Nucleus accumbens (tissue), 56 donors: ENCODE results near the gene TAS1R3.
A peak's percentile ranks its signal among the peaks of the same experiment; 100 is the strongest.

Source experiments
- DNase-seq, 56 donors: peaks; one replicate each; lab custom pipeline; 2025; lab: John Stamatoyannopoulos, UW

TAS1R3 gene

GRCh38 chr1:1320666-1321448 lies 10.2 kb upstream of the TAS1R3 start:
- no peak for DNase-seq

GRCh38 chr1:1321477-1321876 lies 9.6 kb upstream of the TAS1R3 start:
- DNase-seq: no peak

GRCh38 chr1:1322418-1322817 lies 8.7 kb upstream of the TAS1R3 start:
- DNase-seq: no peak

- no peak for DNase-seq
Measured at GRCh38 chr1:1322952-1323351, 8.1 kb upstream of the TAS1R3 start.

- DNase-seq: no peak
Measured at GRCh38 chr1:1324084-1324523, 7.0 kb upstream of the TAS1R3 start.

DNA sequence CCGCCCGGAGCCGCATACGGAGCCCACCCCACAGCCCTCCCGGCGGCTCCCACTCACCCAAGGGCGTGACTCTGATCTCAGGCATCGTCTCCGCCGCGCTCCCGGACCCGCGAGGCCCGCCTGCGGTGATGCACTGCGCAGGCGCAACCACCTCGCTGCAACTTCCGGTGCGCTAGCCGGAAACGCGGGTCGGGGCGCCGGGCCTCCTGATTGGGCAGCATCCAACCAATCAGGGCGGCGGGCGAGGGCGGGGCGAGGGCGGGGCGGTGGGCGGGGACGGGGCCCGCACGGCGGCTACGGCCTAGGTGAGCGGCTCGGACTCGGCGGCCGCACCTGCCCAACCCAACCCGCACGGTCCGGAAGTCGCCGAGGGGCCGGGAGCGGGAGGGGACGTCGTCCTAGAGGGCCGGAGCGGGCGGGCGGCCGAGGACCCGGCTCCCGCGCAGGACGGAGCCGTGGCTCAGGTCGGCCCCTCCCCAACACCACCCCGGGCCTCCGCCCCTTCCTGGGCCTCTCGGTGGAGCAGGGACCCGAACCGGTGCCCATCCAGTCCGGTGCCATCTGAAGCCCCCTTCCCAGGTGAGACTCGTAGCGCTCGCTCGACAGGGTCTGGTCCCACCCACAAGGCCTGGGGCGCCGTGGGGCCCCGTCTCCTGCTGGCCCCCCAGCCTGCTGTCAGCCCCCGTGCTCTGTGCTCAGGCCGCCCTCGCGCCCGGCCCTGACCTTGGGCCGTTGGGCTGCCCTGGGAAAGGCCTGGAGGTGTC lies 6.4 kb upstream of the TAS1R3 start, which contains the start of the genes CPTP and INTS11:
Gene CPTP, plus strand, starts transcription at position 279 of the 764 bp plus-strand sequence. CDS start 2,109 bp downstream, outside the sequence.
Gene INTS11, minus strand, starts transcription at position 137 of the 764 bp plus-strand sequence. Its CDS starts 52 bp downstream, at position 85.
- DNase-seq: peak in 54 of 56 donors; percentile 63 to 94 (median 84)

DNA sequence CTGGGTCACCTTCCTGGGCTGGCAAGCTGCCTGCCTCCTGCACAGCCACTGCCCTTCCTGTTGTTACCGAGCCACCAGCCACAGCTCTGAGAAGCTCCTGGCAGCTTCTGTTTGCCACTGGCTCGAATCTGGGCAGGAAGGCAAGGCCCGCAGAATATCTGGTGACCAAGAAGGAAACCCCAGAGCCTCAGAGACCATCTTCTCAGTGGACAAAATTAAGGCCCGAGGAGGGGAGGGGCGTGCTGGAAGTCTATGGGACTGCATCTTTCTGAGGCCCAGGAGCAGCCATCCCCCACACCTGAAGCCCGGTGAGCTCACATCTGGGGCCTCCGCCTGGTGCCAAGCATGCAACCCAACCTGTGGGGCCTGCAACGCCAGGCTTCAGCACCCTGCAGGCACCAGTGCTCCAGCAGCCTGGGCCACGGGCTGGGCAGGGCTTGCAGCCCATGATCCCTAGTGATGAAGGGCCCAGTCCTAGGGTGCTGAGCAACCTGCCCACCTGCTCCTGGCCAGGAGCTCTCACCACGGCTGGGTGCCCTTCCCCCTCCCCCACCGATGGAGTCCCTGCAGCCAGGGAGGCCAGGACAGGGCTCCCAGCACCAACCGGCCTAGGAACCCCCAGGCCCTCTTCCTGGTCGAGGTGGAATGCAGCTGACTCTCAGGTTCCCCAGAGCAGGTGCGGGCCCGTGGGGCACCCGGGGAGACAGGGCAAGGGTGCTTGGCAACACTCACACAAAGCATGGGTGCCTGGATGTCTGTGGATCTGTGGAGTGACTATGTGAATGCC lies 5.6 kb upstream of the TAS1R3 start:
- no peak for DNase-seq

DNA sequence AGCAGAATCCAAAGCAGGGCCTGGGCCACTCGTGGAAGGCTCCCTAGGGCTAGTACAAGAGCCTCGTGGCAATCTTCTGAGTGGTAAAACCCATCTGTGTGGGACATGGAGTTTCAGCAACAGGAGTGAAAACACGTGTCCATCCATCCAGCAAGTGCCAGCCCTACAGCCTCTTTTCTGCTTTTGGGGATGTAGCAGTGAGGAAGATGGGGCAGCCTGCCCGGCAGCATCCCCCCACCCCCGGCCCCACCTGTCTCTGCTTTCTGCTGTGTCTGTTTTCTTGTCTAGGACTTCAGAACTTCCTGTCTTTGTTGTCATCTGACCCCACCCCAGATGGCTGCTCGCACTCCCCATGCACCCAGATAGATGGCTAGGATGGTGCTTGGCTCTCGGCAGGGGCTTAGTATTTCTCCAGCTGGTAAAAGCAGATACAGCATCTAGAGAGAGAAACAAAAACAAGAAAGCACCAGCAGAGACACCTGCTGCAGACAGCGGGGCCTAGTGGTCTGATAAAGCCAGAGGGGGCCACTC lies 4.9 kb upstream of the TAS1R3 start:
- DNase-seq: no peak

- no peak for DNase-seq
Measured at GRCh38 chr1:1327291-1327690, 3.8 kb upstream of the TAS1R3 start.

DNA sequence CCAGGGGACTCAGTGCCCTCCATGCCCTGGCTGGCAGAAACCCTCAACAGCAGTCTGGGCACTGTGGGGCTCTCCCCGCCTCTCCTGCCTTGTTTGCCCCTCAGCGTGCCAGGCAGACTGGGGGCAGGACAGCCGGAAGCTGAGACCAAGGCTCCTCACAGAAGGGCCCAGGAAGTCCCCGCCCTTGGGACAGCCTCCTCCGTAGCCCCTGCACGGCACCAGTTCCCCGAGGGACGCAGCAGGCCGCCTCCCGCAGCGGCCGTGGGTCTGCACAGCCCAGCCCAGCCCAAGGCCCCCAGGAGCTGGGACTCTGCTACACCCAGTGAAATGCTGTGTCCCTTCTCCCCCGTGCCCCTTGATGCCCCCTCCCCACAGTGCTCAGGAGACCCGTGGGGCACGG lies 2.8 kb upstream of the TAS1R3 start:
- no peak for DNase-seq

GRCh38 chr1:1329304-1330210 lies 1.5 kb upstream of the TAS1R3 start:
- DNase-seq: no peak

DNA sequence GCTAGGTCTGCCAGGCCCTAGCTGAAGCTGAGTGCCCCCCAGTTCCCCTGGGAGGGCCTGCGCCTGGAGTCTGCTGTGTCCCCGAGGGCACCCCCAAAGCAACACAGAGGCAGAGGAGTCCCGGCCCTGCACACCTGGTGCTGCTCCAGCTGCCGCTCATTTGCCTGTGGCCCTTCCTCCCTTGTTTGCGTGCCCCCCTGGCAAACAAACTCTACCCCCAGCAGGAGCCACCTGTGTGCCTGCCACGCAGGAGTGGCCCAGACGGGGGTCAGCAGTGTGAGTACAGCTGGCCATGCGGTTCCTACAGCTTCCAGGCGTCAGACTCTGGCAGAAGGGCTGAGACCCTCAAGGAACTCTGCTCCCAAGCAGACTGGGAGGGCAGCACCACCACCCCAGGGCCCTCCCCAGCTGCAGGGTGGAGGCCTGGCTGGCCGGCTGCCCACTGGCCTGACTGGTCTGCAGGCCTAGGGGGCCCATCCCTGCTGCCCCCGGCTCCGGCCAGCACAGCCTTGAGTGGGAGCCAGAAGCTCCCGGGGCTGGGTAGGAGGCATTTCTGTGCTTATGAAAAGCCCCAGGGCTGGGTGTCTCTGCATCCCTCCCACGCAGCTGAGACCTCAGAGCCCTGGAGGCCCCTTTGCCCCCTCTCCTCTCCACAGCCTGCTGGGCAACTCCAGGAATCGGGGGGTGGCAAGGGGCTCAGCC lies 563 bp upstream of the TAS1R3 start:
- no peak for DNase-seq

DNA sequence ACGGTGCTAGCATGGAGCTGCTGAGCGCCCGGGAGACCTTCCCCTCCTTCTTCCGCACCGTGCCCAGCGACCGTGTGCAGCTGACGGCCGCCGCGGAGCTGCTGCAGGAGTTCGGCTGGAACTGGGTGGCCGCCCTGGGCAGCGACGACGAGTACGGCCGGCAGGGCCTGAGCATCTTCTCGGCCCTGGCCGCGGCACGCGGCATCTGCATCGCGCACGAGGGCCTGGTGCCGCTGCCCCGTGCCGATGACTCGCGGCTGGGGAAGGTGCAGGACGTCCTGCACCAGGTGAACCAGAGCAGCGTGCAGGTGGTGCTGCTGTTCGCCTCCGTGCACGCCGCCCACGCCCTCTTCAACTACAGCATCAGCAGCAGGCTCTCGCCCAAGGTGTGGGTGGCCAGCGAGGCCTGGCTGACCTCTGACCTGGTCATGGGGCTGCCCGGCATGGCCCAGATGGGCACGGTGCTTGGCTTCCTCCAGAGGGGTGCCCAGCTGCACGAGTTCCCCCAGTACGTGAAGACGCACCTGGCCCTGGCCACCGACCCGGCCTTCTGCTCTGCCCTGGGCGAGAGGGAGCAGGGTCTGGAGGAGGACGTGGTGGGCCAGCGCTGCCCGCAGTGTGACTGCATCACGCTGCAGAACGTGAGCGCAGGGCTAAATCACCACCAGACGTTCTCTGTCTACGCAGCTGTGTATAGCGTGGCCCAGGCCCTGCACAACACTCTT lies 1.1 kb downstream of the TAS1R3 start:
- no peak for DNase-seq

GRCh38 chr1:1332774-1333480 lies 1.8 kb downstream of the TAS1R3 start:
- DNase-seq: no peak

- no peak for DNase-seq
Measured at GRCh38 chr1:1333551-1334241, 2.6 kb downstream of the TAS1R3 start.

- DNase-seq: no peak
Measured at GRCh38 chr1:1334835-1335234, 3.8 kb downstream of the TAS1R3 start.

DNA sequence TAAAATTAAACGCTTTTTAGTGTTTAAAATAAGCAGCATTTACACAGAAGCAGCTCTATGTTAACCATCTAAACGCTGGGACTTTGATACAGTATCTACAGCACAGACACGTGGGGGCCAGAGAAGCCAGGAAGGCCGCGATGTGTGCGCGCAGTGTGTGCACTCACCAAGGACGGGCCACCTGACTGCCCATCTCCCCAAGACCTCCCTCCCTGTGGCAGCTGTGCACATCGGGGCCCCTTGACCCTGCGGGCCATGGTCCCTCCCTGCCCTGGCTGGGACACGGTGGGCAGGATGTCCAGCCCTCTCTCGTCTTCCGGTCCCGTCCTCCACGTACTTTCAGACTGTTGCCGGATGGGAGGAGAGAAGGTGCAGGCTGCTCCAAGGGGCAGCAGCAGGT lies 4.2 kb downstream of the TAS1R3 start:
- no peak for DNase-seq
